Occipital lobe (tissue), 2 donors: ENCODE results near the gene COL11A1. TPM values are rescaled to one million over a fixed set of nuclear protein-coding genes. Genes with fewer than 3 reads are reported as not detected.

ENCODE experiments used
- DNase-seq: peaks from one replicate; lab custom pipeline; 2025; lab: John Stamatoyannopoulos, UW
- total RNA-seq: library from RNA; depleted of rRNA; stranded (reverse); fragments of >200 nt; gene quantifications from one replicate; pipeline ENCODE4 v1.2.3, GENCODE V29; 2014

The COL11A1 gene
- total RNA-seq, 1 donor from 2014 or later = 45.9 TPM

GRCh38 chr1:102901996-102902395 lies 206.3 kb downstream of the COL11A1 start:
- DNase-seq = no peak

DNA sequence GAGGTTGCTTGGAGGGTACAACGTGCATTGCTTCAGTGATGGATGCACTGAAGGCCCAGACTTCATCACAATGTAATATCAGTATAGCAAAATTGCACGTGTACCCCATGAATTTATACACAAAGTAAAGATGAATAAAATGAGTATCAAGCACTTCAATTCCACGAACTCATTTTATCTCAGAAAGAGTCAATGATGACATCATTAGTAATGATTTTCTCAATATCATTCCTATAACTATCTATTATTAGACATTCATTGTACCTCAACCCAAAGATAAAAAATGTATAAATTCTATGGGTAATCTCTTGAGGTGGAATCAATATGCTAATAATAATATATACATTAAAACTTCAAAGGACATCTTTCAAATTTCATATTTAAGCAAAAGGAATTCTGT lies 208.4 kb downstream of the COL11A1 start:
- DNase-seq = no peak

DNA sequence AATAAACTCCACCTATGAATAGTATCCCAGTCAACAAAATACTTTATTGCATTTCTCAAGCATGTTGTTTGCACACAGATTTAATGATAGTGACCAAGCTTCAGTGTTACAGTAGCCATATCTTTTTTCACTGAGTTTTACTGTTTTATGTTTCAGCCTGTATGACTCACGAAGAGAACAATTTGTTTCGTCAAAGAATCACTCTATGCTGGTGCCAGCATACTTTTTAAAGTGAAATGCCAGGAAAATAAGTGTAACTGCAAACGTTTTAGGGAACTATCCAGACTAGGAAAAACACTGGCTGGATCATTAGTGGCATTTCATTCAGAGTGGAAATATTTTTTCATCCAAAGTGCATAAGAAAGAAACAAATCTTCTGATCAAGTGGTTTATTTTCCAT lies 210.8 kb downstream of the COL11A1 start:
- no peak for DNase-seq

DNA sequence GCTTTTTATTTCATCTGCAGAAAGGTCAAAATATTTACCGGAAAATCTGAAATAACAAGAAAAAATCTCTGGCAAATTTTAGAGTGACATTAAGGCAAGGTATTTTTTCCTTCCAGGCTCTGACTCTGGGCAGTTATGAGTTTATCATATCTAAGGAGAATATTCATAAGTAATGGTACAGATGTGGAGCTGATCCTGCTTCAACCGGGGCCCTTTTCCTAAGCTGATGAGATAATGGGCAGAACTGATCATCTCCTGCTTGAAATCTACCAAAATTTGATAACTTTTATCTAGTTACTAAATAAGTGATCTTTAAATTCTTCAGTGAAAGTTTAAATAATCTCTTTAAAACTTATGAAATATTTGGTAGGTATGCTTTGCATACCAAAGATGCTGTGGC lies 211.6 kb downstream of the COL11A1 start:
- no peak for DNase-seq

GRCh38 chr1:102896286-102896685 lies 212.0 kb downstream of the COL11A1 start:
- no peak for DNase-seq

GRCh38 chr1:102891868-102892625 lies 216.3 kb downstream of the COL11A1 start:
- no peak for DNase-seq

DNA sequence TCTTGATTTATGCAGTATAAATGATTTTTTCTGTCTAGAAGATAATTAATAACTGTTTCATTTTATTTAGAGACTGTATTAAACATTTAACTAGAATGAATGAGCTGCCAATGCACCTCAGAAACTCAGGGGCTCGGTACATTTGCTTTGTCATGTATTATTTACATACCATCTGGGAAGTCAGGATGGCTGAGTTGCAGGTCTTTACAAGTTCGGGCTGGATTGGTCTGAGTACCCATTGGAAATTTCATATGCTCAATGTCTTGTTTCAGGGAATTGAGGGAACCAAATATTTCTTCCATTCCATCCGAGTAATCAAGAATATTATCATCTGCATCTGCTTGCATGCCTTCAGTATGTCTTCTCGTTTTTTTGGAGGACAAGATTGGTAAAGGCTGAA lies 221.7 kb downstream of the COL11A1 start:
- DNase-seq = no peak

DNA sequence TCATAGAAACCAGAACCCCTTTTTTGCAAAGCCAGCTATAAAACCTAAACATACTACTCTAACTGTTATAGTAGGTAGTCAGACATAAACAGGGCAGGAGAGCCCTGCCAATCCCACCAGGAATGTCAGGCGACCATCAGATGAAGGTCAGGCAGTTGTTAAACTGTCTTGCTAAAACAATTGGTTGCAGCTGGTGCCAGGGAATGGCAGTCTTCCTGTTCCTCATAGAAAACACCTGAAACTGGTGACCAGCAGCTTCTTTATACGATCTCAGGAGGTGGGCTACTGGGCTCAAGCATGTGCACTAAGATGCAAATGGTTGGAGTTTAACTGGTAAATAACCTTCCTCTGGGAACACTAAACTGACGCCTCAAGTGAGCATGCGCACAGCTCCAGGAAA lies 224.1 kb downstream of the COL11A1 start:
- no peak for DNase-seq

DNA sequence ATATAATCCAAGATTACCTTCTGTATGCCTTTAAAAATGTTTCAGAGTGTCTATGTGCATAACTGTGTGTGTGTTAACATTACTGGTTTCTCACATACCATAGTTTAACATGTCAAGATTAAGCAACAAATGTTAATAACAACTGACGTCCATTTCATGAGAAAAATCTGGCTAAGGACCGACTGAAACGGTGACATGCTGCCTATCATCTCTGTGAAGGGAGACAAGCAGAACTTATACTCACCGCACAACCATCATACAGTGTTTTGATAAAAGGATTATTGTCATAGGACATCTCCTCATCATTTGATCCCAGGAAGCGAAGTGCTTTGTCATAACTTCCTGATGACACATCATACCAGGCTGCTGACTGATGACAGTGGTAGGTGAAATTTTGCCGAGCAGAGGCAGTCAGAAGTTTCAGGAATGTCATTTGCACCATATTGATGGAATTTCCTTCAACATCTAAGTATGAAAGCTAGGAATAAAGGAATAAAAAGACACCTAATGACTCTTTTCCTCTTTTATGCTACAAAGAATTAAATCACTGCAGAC lies 228.8 kb downstream of the COL11A1 start:
- DNase-seq = no peak

DNA sequence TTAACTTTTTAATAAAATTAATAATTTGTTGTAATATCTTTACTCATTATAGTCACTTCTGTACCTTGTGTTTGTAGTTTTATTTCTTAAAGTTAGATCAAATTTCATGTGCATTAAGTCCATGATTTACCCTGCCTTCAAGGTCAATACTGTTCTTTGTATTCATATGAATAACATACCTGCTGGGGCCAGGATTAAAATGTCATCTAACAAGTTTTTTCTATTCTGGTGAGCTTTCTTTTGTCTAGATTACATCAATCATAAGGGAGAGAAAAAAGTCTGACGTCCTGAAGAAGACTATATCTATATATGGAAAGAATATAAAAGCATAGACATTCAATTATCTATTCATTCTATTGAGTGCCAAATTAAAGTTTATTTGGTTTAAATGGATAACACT lies 232.6 kb downstream of the COL11A1 start:
- DNase-seq = no peak

- DNase-seq = no peak
Observed at GRCh38 chr1:102872526-102872925, 235.8 kb downstream of the COL11A1 start.

- DNase-seq = no peak
Observed at GRCh38 chr1:102872097-102872496, 236.2 kb downstream of the COL11A1 start.

- DNase-seq = no peak
Observed at GRCh38 chr1:102863704-102864103, 244.6 kb downstream of the COL11A1 start.

GRCh38 chr1:102861247-102861646 lies 247.1 kb downstream of the COL11A1 start:
- DNase-seq = no peak

- DNase-seq = no peak
Observed at GRCh38 chr1:102858695-102859094, 249.6 kb downstream of the COL11A1 start.

GRCh38 chr1:102857251-102857650 lies 251.1 kb downstream of the COL11A1 start:
- DNase-seq = no peak

GRCh38 chr1:102853701-102854187 lies 254.6 kb downstream of the COL11A1 start:
- no peak for DNase-seq

DNA sequence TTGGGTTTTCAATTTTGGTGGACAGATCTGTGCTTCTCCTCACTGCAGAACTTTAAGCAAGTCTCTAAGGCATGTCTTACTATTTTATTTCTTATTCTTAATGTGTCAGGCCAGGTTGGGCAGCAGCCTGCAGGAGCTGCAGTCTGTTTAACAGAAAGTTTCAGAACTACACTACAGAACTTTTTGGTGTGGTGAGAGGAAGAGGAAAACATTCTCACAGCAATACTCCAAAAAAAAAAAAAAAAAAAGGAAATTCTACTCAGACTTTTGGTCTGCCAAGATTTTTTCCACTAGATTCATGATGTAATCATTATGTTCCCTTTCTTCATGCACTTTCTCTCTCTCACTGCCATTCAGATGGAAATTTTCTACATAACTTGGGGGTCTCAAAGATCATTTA lies 255.2 kb downstream of the COL11A1 start:
- DNase-seq = no peak

GRCh38 chr1:102852613-102853012 lies 255.7 kb downstream of the COL11A1 start:
- DNase-seq = no peak

GRCh38 chr1:102851616-102852015 lies 256.7 kb downstream of the COL11A1 start:
- no peak for DNase-seq

DNA sequence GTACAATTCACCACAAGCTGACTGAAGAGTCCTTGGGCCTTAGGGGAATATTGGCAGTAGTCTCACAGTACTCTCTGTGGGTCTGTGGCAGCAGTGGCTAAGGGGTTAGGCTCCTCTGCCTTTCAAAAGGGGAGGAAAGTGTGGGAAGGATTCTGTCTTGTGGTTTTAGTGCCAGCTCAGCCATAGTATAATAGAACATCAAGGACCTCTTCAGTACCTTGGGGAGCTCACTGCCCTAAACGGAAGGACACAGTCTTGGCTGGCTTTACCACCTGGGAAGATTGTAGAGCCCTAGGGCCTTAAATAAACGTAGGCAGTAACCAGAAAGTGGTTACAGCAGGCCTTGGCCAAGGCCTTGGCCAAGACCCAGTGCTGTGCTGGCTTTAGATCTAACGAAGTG lies 265.7 kb downstream of the COL11A1 start:
- DNase-seq = no peak

DNA sequence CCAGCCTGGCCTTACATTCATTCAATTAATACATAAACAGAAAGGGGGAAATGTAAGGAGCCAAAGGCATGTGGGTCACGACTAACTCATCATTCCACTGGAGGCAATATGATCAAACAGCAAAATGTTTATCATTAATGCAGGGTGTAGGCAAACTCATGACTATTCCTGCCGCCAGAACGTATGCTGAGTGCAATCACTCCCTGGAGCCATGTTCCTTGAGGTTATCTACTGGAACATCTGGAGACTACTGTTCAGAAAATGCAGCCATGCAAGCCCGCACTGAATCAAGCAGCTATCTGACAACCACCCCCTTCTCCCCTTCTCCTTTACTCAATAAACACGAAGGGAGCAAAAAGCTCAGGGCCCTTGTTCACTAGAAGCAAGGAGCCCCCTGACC lies 267.6 kb downstream of the COL11A1 start:
- DNase-seq = no peak

GRCh38 chr1:102838016-102838415 lies 270.3 kb downstream of the COL11A1 start:
- no peak for DNase-seq
